HepG2 (cell line): Measurements from ENCODE around the gene MAJIN. TPM values are rescaled to one million over a fixed set of nuclear protein-coding genes. Genes with fewer than 3 reads are reported as not detected.

Experiments used
- ATAC-seq: fragments of 200-7000 bp; cut with Tn5 transposase; 3 replicates; pipeline ENCODE4 v1.9.1; 2020; ENCODE audit warnings: mild to moderate bottlenecking, moderate library complexity
- BruUV-seq: library from RNA; stranded (reverse); fragments of 400-500 nt; replicated peaks from 2 replicates; lab custom pipeline; 2021; lab: Mats Ljungman, UMichigan
- CTCF ChIA-PET: fragments of 300-600 bp; formaldehyde crosslinking; extraction: SDS; loops from one replicate; lab custom pipeline; 2021; ENCODE audit warnings: low total read pairs, inconsistent platforms, low intra/inter-chr PET ratio; lab: Yijun Ruan, JAX
- POLR2A ChIA-PET: fragments of 350-600 bp; sonication (Branson Sonifier 250); formaldehyde crosslinking; loops from one replicate; lab custom pipeline; 2020; ENCODE audit warnings: antibody characterized with exemption, inconsistent platforms; lab: Yijun Ruan, JAX
- DNase-seq: peaks from one replicate; pipeline ENCODE4 v3.0.0-alpha.2; 2015; ENCODE audit warnings: low spot score
- FAIRE-seq: peaks from 3 replicates; lab custom pipeline; 2011; peaks lifted over from hg19 to GRCh38; lab: Jason Lieb, UNC
- H2AFZ ChIP-seq: one replicate; pipeline ENCODE4 v1.6.1; 2011; ENCODE audit warnings: low read length, inconsistent platforms
- H3K27ac ChIP-seq: fragments of 300-600 bp; 3 replicates; pipeline ENCODE4 v1.8.0; 2011; ENCODE audit warnings: mixed run types, mild to moderate bottlenecking, mixed read lengths, low read length, inconsistent platforms; ENCODE audit not compliant: insufficient read depth; ENCODE audit errors: extremely low read length
- H3K27me3 ChIP-seq, 2 experiments: fragments of 200-600 bp in 1 of 2; 2 replicates in 1 of 2; 3 replicates in 1 of 2; pipeline versions ENCODE4 v1.6.0 to v1.8.0; 2011; ENCODE audit warnings: low read length in 2 of 2, mild to moderate bottlenecking in 2 of 2, moderate library complexity in 2 of 2, inconsistent platforms in 1 of 2; ENCODE audit not compliant: insufficient read depth in 2 of 2, control insufficient read depth in 1 of 2
- H3K36me3 ChIP-seq, 2 experiments: fragments of 200-600 bp in 1 of 2; replicated peaks in 1 of 2; 2 replicates in 1 of 2; 3 replicates in 1 of 2; pipeline versions ENCODE4 v1.5.1 to v1.8.0; 2011; ENCODE audit warnings: low read length in 2 of 2, inconsistent platforms in 1 of 2; ENCODE audit not compliant: insufficient read depth in 2 of 2, control insufficient read depth in 1 of 2
- H3K4me1 ChIP-seq: 2 replicates; pipeline ENCODE4 v1.5.1; 2012; ENCODE audit warnings: low read length, inconsistent platforms; ENCODE audit not compliant: insufficient read depth
- H3K4me2 ChIP-seq: 2 replicates; pipeline ENCODE4 v1.6.0; 2011; ENCODE audit warnings: low read depth, low read length, inconsistent platforms
- H3K4me3 ChIP-seq, 3 experiments: fragments of 200-600 bp in 1 of 3; sonication (generic), shearing (Covaris generic) in 1 of 3; replicated peaks in 1 of 3; 2 replicates each; pipeline ENCODE4 v1.5.1; 2011 to 2016; ENCODE audit warnings: low read length in 3 of 3, inconsistent platforms in 2 of 3, low read depth in 2 of 3, mild to moderate bottlenecking in 2 of 3, control low read depth in 1 of 3, mixed read lengths in 1 of 3; ENCODE audit not compliant: insufficient read depth in 1 of 3
- H3K79me2 ChIP-seq: one replicate; pipeline ENCODE4 v1.6.1; 2011; ENCODE audit warnings: low read length, inconsistent platforms; ENCODE audit not compliant: insufficient read depth
- H3K9ac ChIP-seq: 2 replicates; pipeline ENCODE4 v1.6.0; 2011; ENCODE audit warnings: mild to moderate bottlenecking, low read depth, low read length, inconsistent platforms; ENCODE audit not compliant: insufficient read depth
- H3K9me3 ChIP-seq: 2 replicates; pipeline ENCODE4 v1.5.1; 2012; ENCODE audit warnings: mild to moderate bottlenecking, low read length
- H4K20me1 ChIP-seq: 2 replicates; pipeline ENCODE4 v1.6.0; 2011; ENCODE audit warnings: inconsistent platforms, mild to moderate bottlenecking, low read length, moderate library complexity; ENCODE audit not compliant: insufficient read depth
- DNMT1 ChIP-seq: sonication (generic); formaldehyde crosslinking; IDR thresholded peaks from 2 replicates; pipeline ENCODE4 v1.5.1; 2020; ENCODE audit warnings: mild to moderate bottlenecking, missing genetic modification reagents
- FOXC1 ChIP-seq: sonication (generic); formaldehyde crosslinking; IDR thresholded peaks from 2 replicates; pipeline ENCODE4 v1.8.0; 2022; ENCODE audit warnings: mild to moderate bottlenecking, missing genetic modification reagents, borderline replicate concordance
- HNF4G ChIP-seq, 2 experiments: sonication (generic) in 1 of 2; formaldehyde crosslinking in 1 of 2; IDR thresholded peaks; 2 replicates each; pipeline versions ENCODE4 v1.4.0 to v1.6.1; 2011 to 2020; ENCODE audit warnings: borderline replicate concordance in 2 of 2, low read depth in 2 of 2, mild to moderate bottlenecking in 2 of 2, low read length in 1 of 2, missing genetic modification reagents in 1 of 2, moderate library complexity in 1 of 2
- HNRNPUL1 ChIP-seq: fragments of 200-400 bp; formaldehyde crosslinking; IDR thresholded peaks from 2 replicates; pipeline ENCODE4 v1.6.1; 2017; ENCODE audit warnings: low read depth, mild to moderate bottlenecking, low read length, moderate library complexity
- NFKB2 ChIP-seq: sonication (generic); formaldehyde crosslinking; IDR thresholded peaks from 2 replicates; pipeline ENCODE4 v1.4.0; 2020; ENCODE audit warnings: missing genetic modification reagents, borderline replicate concordance
- ZNF12 ChIP-seq: sonication (generic); formaldehyde crosslinking; IDR thresholded peaks from 2 replicates; pipeline ENCODE4 v1.5.0; 2020; ENCODE audit warnings: missing genetic modification reagents
- ZNF121 ChIP-seq: sonication (generic); formaldehyde crosslinking; IDR thresholded peaks from 2 replicates; pipeline ENCODE4 v1.5.0; 2020; ENCODE audit warnings: mild to moderate bottlenecking, missing genetic modification reagents
- ZNF557 ChIP-seq: sonication (generic); formaldehyde crosslinking; IDR thresholded peaks from 2 replicates; pipeline ENCODE4 v1.4.0; 2020; ENCODE audit warnings: missing genetic modification reagents
- ZNF781 ChIP-seq: sonication (generic); formaldehyde crosslinking; IDR thresholded peaks from 2 replicates; pipeline ENCODE4 v1.5.1; 2020; ENCODE audit warnings: borderline replicate concordance, mild to moderate bottlenecking, missing genetic modification reagents; ENCODE audit errors: not compliant biosample characterization
- ZSCAN5A ChIP-seq: sonication (generic); formaldehyde crosslinking; IDR thresholded peaks from 2 replicates; pipeline ENCODE4 v1.8.0; 2022; ENCODE audit warnings: mild to moderate bottlenecking, missing genetic modification reagents, borderline replicate concordance
- WGBS: methylation state at CpG from one replicate; pipeline ENCODE4 v1.1.6; 2017; ENCODE audit warnings: low lambda C conversion rate; 5-methylcytosine and 5-hydroxymethylcytosine counted together
- in situ Hi-C: cut with HindIII; loops from 2 replicates; pipeline ENCODE4 v1.10.0; 2017; ENCODE audit warnings: low pct_unique_long_range_greater_than_20kb; ENCODE audit not compliant: extremely low pct_ligation_motif_present
- intact Hi-C: fragments of 100-400 bp; cut with micrococcal nuclease; formaldehyde crosslinking; loops from one replicate; pipeline ENCODE4 v1.10.0; 2022; ENCODE audit not compliant: unreplicated experiment
- polyA plus RNA-seq, 8 experiments: library from polyadenylated mRNA; depleted of rRNA in 3 of 8; stranded (reverse) in 7 of 8; unstranded in 1 of 8; fragments of >200 nt; fragmentation: Illumina TruSeq in 4 of 8; extraction: Trizol in 4 of 8; gene quantifications; 2 replicates each; pipeline versions ENCODE4 v1.2.1 to v1.2.3, GENCODE V29; 2011 to 2016; ENCODE audit warnings: low read depth in 4 of 8, missing spikeins in 1 of 8, mixed read lengths in 1 of 8; ENCODE audit not compliant: insufficient read depth in 1 of 8
- total RNA-seq, 5 experiments: library from RNA; depleted of rRNA; stranded (reverse); fragments of >200 nt; fragmentation: Illumina TruSeq; extraction: Trizol; gene quantifications; 2 replicates each; pipeline ENCODE4 v1.2.3, GENCODE V29; 2016; ENCODE audit warnings: low read depth in 1 of 5

MAJIN gene
- total and polyA plus RNA-seq, 2 of the 13 experiments (the other 11 are each of a cell fraction or from before 2014, with no cell fraction given): not detected

- H3K4me2 ChIP-seq: no peak overlapping the region
- CTCF ChIA-PET: no interaction called here
- DNase-seq (no peak), FAIRE-seq (no peak), ATAC-seq (no peak)
- TF ChIP-seq ZNF557 (CRISPR knock-in tag): no peak
- TF ChIP-seq ZSCAN5A (CRISPR knock-in tag): no peak
- TF ChIP-seq ZNF121 (CRISPR knock-in tag): no peak
- no peak for TF ChIP-seq ZNF781 (CRISPR knock-in tag)
- TF ChIP-seq ZNF12 (CRISPR knock-in tag): no peak
- H2AFZ ChIP-seq: no peak overlapping the region
- H3K27ac ChIP-seq: no peak overlapping the region
- POLR2A ChIA-PET: no interaction called here
- no TSS peak for BruUV-seq
- intact Hi-C loops (no loop called here), in situ Hi-C loops (no loop called here)
- no peaks in the 10 kb centered on the region; a peak in 1 of 5 replicates for H3K27me3 ChIP-seq
- no peak overlapping the region for H3K4me3 ChIP-seq
- H3K36me3 ChIP-seq: no peaks in the 10 kb centered on the region
- no peaks in the 10 kb centered on the region for H3K9me3 ChIP-seq
- no peak overlapping the region for H3K9ac ChIP-seq
- H4K20me1 ChIP-seq: no peaks in the 10 kb centered on the region
- WGBS: 38% methylated on average over 3 of the region's 3 CpGs
- peaks cover 10% of the 10 kb centered on the region for H3K4me1 ChIP-seq
- no peaks in the 10 kb centered on the region for H3K79me2 ChIP-seq
Measured at GRCh38 chr11:64959498-64959897, 12.4 kb downstream of the MAJIN start.

- no TSS peak for BruUV-seq
Measured at GRCh38 chr11:64954201-64954600, 17.7 kb downstream of the MAJIN start.

More at GRCh38 chr11:64954201-64954600, 17.7 kb downstream of the MAJIN start:
- Histone ChIP-seq H3K27me3 (peaks cover 0 to 3% of the 10 kb centered on the region in 2 experiments; a peak in 2 of 5 replicates), H2AFZ (no peak overlapping the region), H3K36me3 (no peaks in the 10 kb centered on the region), H3K9ac (no peak overlapping the region), H3K4me2 (no peak overlapping the region), H3K27ac (no peak overlapping the region), H3K4me3 (no peak overlapping the region), H3K4me1 (no peaks in the 10 kb centered on the region), H3K9me3 (no peaks in the 10 kb centered on the region), H3K79me2 (no peaks in the 10 kb centered on the region), H4K20me1 (no peaks in the 10 kb centered on the region)
- in situ Hi-C loops (no loop called here), intact Hi-C loops (no loop called here)
- no peak for FAIRE-seq
- no peak for ATAC-seq
- DNase-seq: no peak
- WGBS: 24% methylated on average over 5 of the region's 5 CpGs
- CTCF ChIA-PET: no interaction called here
- POLR2A ChIA-PET: no interaction called here
- TF ChIP-seq DNMT1 (CRISPR knock-in tag) (no peak), NFKB2 (CRISPR knock-in tag) (no peak), HNRNPUL1 (no peak), HNF4G (IDR thresholded peaks at IDR 0.05; ENCODE audit: borderline replicate concordance, low read depth, low read length) (no peak), HNF4G (CRISPR knock-in tag; IDR thresholded peaks at IDR 0.05; ENCODE audit: borderline replicate concordance, low read depth) (no peak), FOXC1 (no peak)
